ENCODE data around the gene RARRES1.

DNA sequence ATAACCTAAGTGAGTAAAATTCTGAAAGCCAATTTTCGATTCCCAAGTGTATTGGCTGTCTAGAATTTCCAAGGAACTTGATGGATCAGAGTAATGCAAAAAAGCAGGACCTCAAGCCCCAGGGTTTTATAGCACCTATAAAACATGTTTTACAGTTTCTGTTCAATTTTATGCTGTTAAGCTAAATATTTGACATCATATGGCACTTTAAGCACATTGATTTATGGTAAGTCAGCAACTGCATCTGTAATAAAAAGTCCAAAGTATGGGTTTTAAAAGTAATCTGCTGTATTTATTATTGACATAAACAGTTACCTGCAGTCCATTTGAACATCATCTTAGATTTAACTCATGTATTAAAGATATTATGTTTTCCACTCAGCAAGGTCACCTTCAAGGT lies 49.6 kb upstream of the RARRES1 start:
- TF ChIP-seq, protein P1, sequence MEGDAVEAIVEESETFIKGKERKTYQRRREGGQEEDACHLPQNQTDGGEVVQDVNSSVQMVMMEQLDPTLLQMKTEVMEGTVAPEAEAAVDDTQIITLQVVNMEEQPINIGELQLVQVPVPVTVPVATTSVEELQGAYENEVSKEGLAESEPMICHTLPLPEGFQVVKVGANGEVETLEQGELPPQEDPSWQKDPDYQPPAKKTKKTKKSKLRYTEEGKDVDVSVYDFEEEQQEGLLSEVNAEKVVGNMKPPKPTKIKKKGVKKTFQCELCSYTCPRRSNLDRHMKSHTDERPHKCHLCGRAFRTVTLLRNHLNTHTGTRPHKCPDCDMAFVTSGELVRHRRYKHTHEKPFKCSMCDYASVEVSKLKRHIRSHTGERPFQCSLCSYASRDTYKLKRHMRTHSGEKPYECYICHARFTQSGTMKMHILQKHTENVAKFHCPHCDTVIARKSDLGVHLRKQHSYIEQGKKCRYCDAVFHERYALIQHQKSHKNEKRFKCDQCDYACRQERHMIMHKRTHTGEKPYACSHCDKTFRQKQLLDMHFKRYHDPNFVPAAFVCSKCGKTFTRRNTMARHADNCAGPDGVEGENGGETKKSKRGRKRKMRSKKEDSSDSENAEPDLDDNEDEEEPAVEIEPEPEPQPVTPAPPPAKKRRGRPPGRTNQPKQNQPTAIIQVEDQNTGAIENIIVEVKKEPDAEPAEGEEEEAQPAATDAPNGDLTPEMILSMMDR (IDR thresholded peaks at IDR 0.05; ENCODE audit: low read depth, low read length, poor library complexity, severe bottlenecking), result no peak
- TF ChIP-seq EZH2phosphoT487 (IDR thresholded peaks at IDR 0.05; ENCODE audit: borderline replicate concordance, low read length), result no peak

Data from DOHH2 (cell line).